Fibroblast of lung (primary cell): ENCODE measurements around the gene MARVELD2.

Source experiments
- CTCF ChIP-seq, 2 donors: IDR thresholded peaks in 1 of 2; conservative IDR thresholded peaks in 1 of 2; 1 replicate in 1 of 2; 2 replicates in 1 of 2; pipeline ENCODE4 v1.5.1; 2011 to 2012; ENCODE audit warnings: low read length in 2 of 2, control low read depth in 1 of 2, inconsistent platforms in 1 of 2, low read depth in 1 of 2, mild to moderate bottlenecking in 1 of 2
- EZH2 ChIP-seq: IDR thresholded peaks from 2 replicates; pipeline ENCODE4 v1.5.1; 2012; ENCODE audit warnings: low read length, control low read depth, mild to moderate bottlenecking; ENCODE audit errors: missing control alignments

- no peak for TF ChIP-seq CTCF (conservative IDR thresholded peaks at IDR 0.05 in 1 of 2, IDR thresholded peaks at IDR 0.05 in 1 of 2; ENCODE audit: low read depth in 1 of 2, low read length in 2 of 2)
- TF ChIP-seq EZH2: no peak
Observed at GRCh38 chr5:69372394-69372793, 42.5 kb upstream of the MARVELD2 start.
